Erythroblast (primary cell): Measurements from ENCODE around the gene ZIK1.

Source experiments
- GATA1 ChIP-seq: IDR thresholded peaks from 2 replicates; pipeline ENCODE4 v1.6.1; 2011; ENCODE audit warnings: low read depth, mild to moderate bottlenecking, control low read depth, low read length, moderate library complexity
- POLR2A ChIP-seq: IDR thresholded peaks from 2 replicates; pipeline ENCODE4 v1.6.1; 2011; ENCODE audit warnings: mild to moderate bottlenecking, low read length

GRCh38 chr19:57557659-57558058, 26.3 kb upstream of the ZIK1 start:
- no peak for TF ChIP-seq POLR2A
- TF ChIP-seq GATA1: no peak
